Activated CD8-positive, alpha-beta T cell treated with anti-CD3 and anti-CD28 coated beads for 36 hours (primary cell): ENCODE measurements around the gene LRRK1. TPM values are rescaled to one million over a fixed set of nuclear protein-coding genes. Genes with fewer than 3 reads are reported as not detected.

Source experiments
- ATAC-seq: fragments of 200-7000 bp; cut with Tn5 transposase; one replicate; pipeline ENCODE4 v1.10.0; 2021; ENCODE audit warnings: mild to moderate bottlenecking, moderate library complexity
- CTCF ChIA-PET: fragments of 350-600 bp; sonication (Branson Sonifier 250); formaldehyde crosslinking; loops from one replicate; lab custom pipeline; 2021; ENCODE audit warnings: antibody characterized with exemption; lab: Charles Lee
- POLR2A ChIA-PET: fragments of 350-600 bp; sonication (Branson Sonifier 250); formaldehyde crosslinking; loops from one replicate; lab custom pipeline; 2021; ENCODE audit warnings: antibody characterized with exemption; lab: Charles Lee
- DNase-seq: peaks from one replicate; pipeline ENCODE4 v3.0.0-alpha.2; 2020
- H3K27ac Mint-ChIP-seq: one replicate; pipeline ENCODE4 v1.8.0; 2021; ENCODE audit warnings: mild to moderate bottlenecking, mixed read lengths
- H3K27me3 Mint-ChIP-seq: one replicate; pipeline ENCODE4 v1.8.0; 2021; ENCODE audit warnings: mixed read lengths
- H3K36me3 Mint-ChIP-seq: one replicate; pipeline ENCODE4 v1.8.0; 2021; ENCODE audit warnings: low read depth, mixed read lengths
- H3K4me1 Mint-ChIP-seq: one replicate; pipeline ENCODE4 v1.8.0; 2021; ENCODE audit warnings: low read depth, mixed read lengths
- H3K4me3 Mint-ChIP-seq: one replicate; pipeline ENCODE4 v1.8.0; 2021; ENCODE audit warnings: mild to moderate bottlenecking, moderate library complexity, mixed read lengths
- H3K9me3 Mint-ChIP-seq: one replicate; pipeline ENCODE4 v1.8.0; 2021; ENCODE audit warnings: mixed read lengths
- CTCF ChIP-seq: fragments of 200-600 bp; IDR thresholded peaks from one replicate; pipeline ENCODE4 v1.8.0; 2022; ENCODE audit warnings: antibody characterized with exemption, mild to moderate bottlenecking
- intact Hi-C: fragments of 100-400 bp; cut with micrococcal nuclease; formaldehyde crosslinking; loops from one replicate; pipeline ENCODE4 v1.10.0; 2022
- total RNA-seq, 2 experiments: library from RNA; stranded (reverse); gene quantifications; one replicate each; pipeline ENCODE4 v1.2.3, GENCODE V29; 2021

LRRK1 gene
- total RNA-seq, 2 experiments from 2014 or later, result 0.50 to 0.83 TPM

- peak overlapping the region; percentile 27 for H3K4me3 Mint-ChIP-seq
- CTCF ChIA-PET, result interaction anchor here (1.2 to 1.4 kb wide), 2 partner anchors 8 to 11 kb away, joined by 3 to 5 read pairs; no protein-coding TSS in a partner anchor
- ATAC-seq, result no peak
Observed at GRCh38 chr15:100880139-100880896, 38.8 kb upstream of the LRRK1 start.

DNA sequence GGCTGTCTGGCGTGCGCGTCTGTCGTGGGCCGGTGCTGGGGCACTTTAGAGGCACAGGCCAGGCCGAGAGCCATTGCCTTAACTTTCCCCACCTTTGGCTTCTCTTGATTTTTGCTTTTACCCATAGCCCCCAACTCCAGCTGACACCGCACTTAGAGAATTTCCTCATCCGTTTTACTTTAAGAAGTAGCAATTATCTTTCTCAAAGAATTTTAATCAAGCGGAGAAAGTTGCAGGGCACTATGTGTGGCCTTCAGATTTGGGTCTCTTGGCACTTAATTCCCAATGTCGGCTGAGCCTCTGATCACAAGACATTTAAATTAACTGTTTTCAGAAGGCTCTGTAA is 38.3 kb upstream of the LRRK1 start:
- Mint-ChIP-seq H3K9me3 (no peaks in the 10 kb centered on the region), H3K36me3 (no peaks in the 10 kb centered on the region), H3K27me3 (peaks cover 67% of the 10 kb centered on the region), H3K4me3 (no peak overlapping the region), H3K27ac (no peak overlapping the region), H3K4me1 (no peaks in the 10 kb centered on the region)
- intact Hi-C loops, result no loop called here
- ChIA-PET POLR2A (no interaction called here), CTCF (interaction anchor here (1.2 kb wide), 1 partner anchor 9 kb away, joined by 5 read pairs; no protein-coding TSS in a partner anchor)
- ATAC-seq, result no peak
- no peak for DNase-seq
- no peak for TF ChIP-seq CTCF

More at GRCh38 chr15:100880139-100880896, 38.8 kb upstream of the LRRK1 start:
- H3K9me3 Mint-ChIP-seq, result no peaks in the 10 kb centered on the region
- TF ChIP-seq CTCF, result no peak
- no peaks in the 10 kb centered on the region for H3K36me3 Mint-ChIP-seq
- peaks cover 69% of the 10 kb centered on the region for H3K27me3 Mint-ChIP-seq
- H3K27ac Mint-ChIP-seq, result no peak overlapping the region
- no peak for DNase-seq
- intact Hi-C loops, result no loop called here
- POLR2A ChIA-PET, result no interaction called here
- H3K4me1 Mint-ChIP-seq, result no peaks in the 10 kb centered on the region

- no peak for TF ChIP-seq CTCF
- no peak for ATAC-seq
Observed at GRCh38 chr15:100881573-100882336, 37.4 kb upstream of the LRRK1 start.

GRCh38 chr15:100885116-100885515 is 34.0 kb upstream of the LRRK1 start:
- intact Hi-C loops, result no loop called here
- no peak for ATAC-seq
- Mint-ChIP-seq H3K4me3 (no peak overlapping the region), H3K9me3 (no peaks in the 10 kb centered on the region), H3K36me3 (no peaks in the 10 kb centered on the region), H3K4me1 (peaks cover 3% of the 10 kb centered on the region), H3K27me3 (peaks cover 52% of the 10 kb centered on the region), H3K27ac (no peak overlapping the region)
- ChIA-PET CTCF (interaction anchor here (3.5 kb wide), 1 partner anchor 12 kb away, joined by 13 read pairs; no protein-coding TSS in a partner anchor), POLR2A (interaction anchor here (1.7 kb wide), 1 partner anchor 10 kb away, joined by 5 read pairs; no protein-coding TSS in a partner anchor)
- DNase-seq, result no peak
- no peak for TF ChIP-seq CTCF

More at GRCh38 chr15:100881573-100882336, 37.4 kb upstream of the LRRK1 start:
- Mint-ChIP-seq H3K4me1 (no peaks in the 10 kb centered on the region), H3K27ac (no peak overlapping the region), H3K4me3 (no peak overlapping the region), H3K27me3 (peaks cover 67% of the 10 kb centered on the region), H3K36me3 (no peaks in the 10 kb centered on the region), H3K9me3 (no peaks in the 10 kb centered on the region)
- POLR2A ChIA-PET, result no interaction called here
- CTCF ChIA-PET, result interaction anchor here (1.2 kb wide), 1 partner anchor 9 kb away, joined by 5 read pairs; no protein-coding TSS in a partner anchor
- no peak for DNase-seq
- intact Hi-C loops, result no loop called here
